OCI-LY1 (cell line): Measurements from ENCODE around the gene MED27.

ENCODE experiments used
- H2AFZ ChIP-seq: fragments of 200-600 bp; sonication (generic), shearing (Covaris generic); 2 replicates; pipeline ENCODE4 v1.6.0; 2014; ENCODE audit warnings: antibody characterized with exemption, mild to moderate bottlenecking, low read length
- H3F3A ChIP-seq: fragments of 200-600 bp; sonication (generic), shearing (Covaris generic); 2 replicates; pipeline ENCODE4 v1.6.0; 2014; ENCODE audit warnings: mild to moderate bottlenecking, antibody characterized with exemption, low read length, moderate library complexity; ENCODE audit not compliant: insufficient read depth
- H3K27ac ChIP-seq: fragments of 200-600 bp; sonication (generic); 2 replicates; pipeline ENCODE4 v1.5.1; 2014; ENCODE audit warnings: low read length, mixed run types, mild to moderate bottlenecking, low read depth; ENCODE audit not compliant: poor library complexity, severe bottlenecking
- H3K27me3 ChIP-seq: fragments of 200-600 bp; sonication (generic); 2 replicates; pipeline ENCODE4 v1.6.0; 2014; ENCODE audit warnings: antibody characterized with exemption, mild to moderate bottlenecking, low read length, moderate library complexity; ENCODE audit not compliant: insufficient read depth
- H3K36me3 ChIP-seq: fragments of 200-600 bp; sonication (generic); 2 replicates; pipeline ENCODE4 v1.6.1; 2014; ENCODE audit warnings: mild to moderate bottlenecking, antibody characterized with exemption, low read length, moderate library complexity, mixed read lengths; ENCODE audit not compliant: insufficient read depth
- H3K4me1 ChIP-seq: fragments of 200-600 bp; sonication (generic); 2 replicates; pipeline ENCODE4 v1.5.1; 2014; ENCODE audit warnings: mild to moderate bottlenecking, low read length, moderate library complexity; ENCODE audit not compliant: insufficient read depth, severe bottlenecking
- H3K4me2 ChIP-seq: fragments of 200-600 bp; sonication (generic), shearing (Covaris generic); 2 replicates; pipeline ENCODE4 v1.6.1; 2014; ENCODE audit warnings: low read length
- H3K4me3 ChIP-seq: fragments of 200-600 bp; sonication (generic); 2 replicates; pipeline ENCODE4 v1.5.1; 2014; ENCODE audit warnings: low read length, low read depth, mild to moderate bottlenecking, mixed read lengths; ENCODE audit not compliant: poor library complexity, severe bottlenecking
- H3K79me2 ChIP-seq: fragments of 200-600 bp; shearing (Covaris generic); 2 replicates; pipeline ENCODE4 v1.6.1; 2016; ENCODE audit warnings: mixed run types, low read length, mixed read lengths; ENCODE audit not compliant: insufficient read depth
- H3K9ac ChIP-seq: fragments of 200-600 bp; sonication (generic), shearing (Covaris generic); 2 replicates; pipeline ENCODE4 v1.6.1; 2014; ENCODE audit warnings: mild to moderate bottlenecking, low read length, mixed read lengths
- H3K9me2 ChIP-seq: fragments of 200-600 bp; sonication (generic), shearing (Covaris generic); 2 replicates; pipeline ENCODE4 v1.6.1; 2014; ENCODE audit warnings: low read depth, mild to moderate bottlenecking, low read length, mixed read lengths
- H3K9me3 ChIP-seq: fragments of 200-600 bp; shearing (Covaris generic); 2 replicates; pipeline ENCODE4 v1.6.1; 2014; ENCODE audit warnings: low read length, mixed read lengths
- H4K20me1 ChIP-seq: fragments of 200-600 bp; sonication (generic), shearing (Covaris generic); 2 replicates; pipeline ENCODE4 v1.6.0; 2016; ENCODE audit warnings: mild to moderate bottlenecking, low read length; ENCODE audit not compliant: insufficient read depth
- CTCF ChIP-seq: fragments of 200-600 bp; sonication (generic), shearing (Covaris generic); IDR thresholded peaks from 2 replicates; pipeline ENCODE4 v1.5.1; 2017; ENCODE audit warnings: mild to moderate bottlenecking, antibody characterized with exemption, low read length, moderate library complexity, mixed read lengths
- EZH2 ChIP-seq: fragments of 200-600 bp; sonication (generic), shearing (Covaris generic); IDR thresholded peaks from 2 replicates; pipeline ENCODE4 v1.8.0; 2017; ENCODE audit warnings: borderline replicate concordance, mixed run types, mild to moderate bottlenecking, antibody characterized with exemption, low read length, moderate library complexity, mixed read lengths

Gene MED27

GRCh38 chr9:132049900-132050299 is 29.8 kb downstream of the MED27 start:
- no peak overlapping the region for H3K27ac ChIP-seq
- H3K4me3 ChIP-seq, result no peak overlapping the region
- H3K9me3 ChIP-seq, result no peaks in the 10 kb centered on the region
- H2AFZ ChIP-seq, result no peak overlapping the region
- H4K20me1 ChIP-seq, result no peaks in the 10 kb centered on the region
- no peaks in the 10 kb centered on the region for H3K9me2 ChIP-seq
- H3K36me3 ChIP-seq, result no peaks in the 10 kb centered on the region
- H3K4me2 ChIP-seq, result no peak overlapping the region
- no peaks in the 10 kb centered on the region; the same call in 1 of the 2 replicates for H3K79me2 ChIP-seq
- no peak overlapping the region for H3K9ac ChIP-seq
- no peaks in the 10 kb centered on the region for H3K27me3 ChIP-seq
- H3K4me1 ChIP-seq, result no peaks in the 10 kb centered on the region
- H3F3A ChIP-seq, result no peaks in the 10 kb centered on the region
- no peak for TF ChIP-seq EZH2
- no peak for TF ChIP-seq CTCF

- Histone ChIP-seq H3F3A (no peaks in the 10 kb centered on the region), H3K36me3 (no peaks in the 10 kb centered on the region), H3K9me3 (no peaks in the 10 kb centered on the region), H3K27ac (no peak overlapping the region), H3K9me2 (no peaks in the 10 kb centered on the region), H2AFZ (no peak overlapping the region), H4K20me1 (no peaks in the 10 kb centered on the region), H3K79me2 (no peaks in the 10 kb centered on the region; the same call in 1 of the 2 replicates), H3K27me3 (no peaks in the 10 kb centered on the region), H3K4me1 (no peaks in the 10 kb centered on the region), H3K4me2 (no peak overlapping the region), H3K9ac (no peak overlapping the region), H3K4me3 (no peak overlapping the region)
- TF ChIP-seq CTCF (no peak), EZH2 (no peak)
Observed at GRCh38 chr9:132049323-132049882, 30.3 kb downstream of the MED27 start.

- H3F3A ChIP-seq, result no peaks in the 10 kb centered on the region
- TF ChIP-seq EZH2 (no peak), CTCF (no peak)
- no peak overlapping the region for H3K4me2 ChIP-seq
- no peak overlapping the region for H2AFZ ChIP-seq
- no peak overlapping the region for H3K27ac ChIP-seq
- no peaks in the 10 kb centered on the region; the same call in 1 of the 2 replicates for H3K79me2 ChIP-seq
- no peak overlapping the region for H3K9ac ChIP-seq
- no peaks in the 10 kb centered on the region for H3K4me1 ChIP-seq
- H3K9me2 ChIP-seq, result no peaks in the 10 kb centered on the region
- H3K36me3 ChIP-seq, result no peaks in the 10 kb centered on the region
- H3K9me3 ChIP-seq, result no peaks in the 10 kb centered on the region
- no peaks in the 10 kb centered on the region for H4K20me1 ChIP-seq
- no peaks in the 10 kb centered on the region for H3K27me3 ChIP-seq
- H3K4me3 ChIP-seq, result no peak overlapping the region
Observed at GRCh38 chr9:132048201-132048600, 31.5 kb downstream of the MED27 start.
